Activated B cell treated with CpG ODN at 0.5 μM for 24 hours (primary cell): Measurements from ENCODE around the gene TMEM185B. TPM values are rescaled to one million over a fixed set of nuclear protein-coding genes. Genes with fewer than 3 reads are reported as not detected.

Experiments used
- ATAC-seq: fragments of 200-7000 bp; cut with Tn5 transposase; one replicate; pipeline ENCODE4 v1.10.0; 2021; ENCODE audit warnings: low read depth, mild to moderate bottlenecking, moderate library complexity
- CTCF ChIA-PET: fragments of 350-600 bp; sonication (Branson Sonifier 250); formaldehyde crosslinking; loops from one replicate; lab custom pipeline; 2021; ENCODE audit warnings: antibody characterized with exemption; lab: Charles Lee
- POLR2A ChIA-PET: fragments of 350-600 bp; sonication (Branson Sonifier 250); formaldehyde crosslinking; loops from one replicate; lab custom pipeline; 2021; ENCODE audit warnings: antibody characterized with exemption; lab: Charles Lee
- DNase-seq: peaks from one replicate; pipeline ENCODE4 v3.0.0; 2022
- H3K27ac Mint-ChIP-seq: one replicate; pipeline ENCODE4 v1.8.0; 2020; ENCODE audit warnings: mixed read lengths
- H3K27me3 Mint-ChIP-seq: one replicate; pipeline ENCODE4 v1.8.0; 2021; ENCODE audit warnings: mixed read lengths
- H3K36me3 Mint-ChIP-seq: one replicate; pipeline ENCODE4 v1.8.0; 2021; ENCODE audit warnings: low read depth, mixed read lengths
- H3K4me1 Mint-ChIP-seq: one replicate; pipeline ENCODE4 v1.8.0; 2021; ENCODE audit warnings: mixed read lengths
- H3K4me3 Mint-ChIP-seq: one replicate; pipeline ENCODE4 v1.8.0; 2020; ENCODE audit warnings: mild to moderate bottlenecking, mixed read lengths
- H3K9me3 Mint-ChIP-seq: one replicate; pipeline ENCODE4 v1.8.0; 2020; ENCODE audit warnings: mixed read lengths
- intact Hi-C: fragments of 100-400 bp; cut with micrococcal nuclease; formaldehyde crosslinking; loops from one replicate; pipeline ENCODE4 v1.15.1; 2024
- total RNA-seq: library from RNA; stranded (reverse); gene quantifications from 2 replicates; pipeline ENCODE4 v1.2.3, GENCODE V29; 2022
- TF ChIP-seq, protein P1 (sequence below): fragments of 200-600 bp; IDR thresholded peaks from one replicate; pipeline ENCODE4 v1.8.0; 2022; ENCODE audit warnings: antibody characterized with exemption, mild to moderate bottlenecking

The TMEM185B gene
- 25.6 and 26.8 TPM in 2 replicates for total RNA-seq

DNA sequence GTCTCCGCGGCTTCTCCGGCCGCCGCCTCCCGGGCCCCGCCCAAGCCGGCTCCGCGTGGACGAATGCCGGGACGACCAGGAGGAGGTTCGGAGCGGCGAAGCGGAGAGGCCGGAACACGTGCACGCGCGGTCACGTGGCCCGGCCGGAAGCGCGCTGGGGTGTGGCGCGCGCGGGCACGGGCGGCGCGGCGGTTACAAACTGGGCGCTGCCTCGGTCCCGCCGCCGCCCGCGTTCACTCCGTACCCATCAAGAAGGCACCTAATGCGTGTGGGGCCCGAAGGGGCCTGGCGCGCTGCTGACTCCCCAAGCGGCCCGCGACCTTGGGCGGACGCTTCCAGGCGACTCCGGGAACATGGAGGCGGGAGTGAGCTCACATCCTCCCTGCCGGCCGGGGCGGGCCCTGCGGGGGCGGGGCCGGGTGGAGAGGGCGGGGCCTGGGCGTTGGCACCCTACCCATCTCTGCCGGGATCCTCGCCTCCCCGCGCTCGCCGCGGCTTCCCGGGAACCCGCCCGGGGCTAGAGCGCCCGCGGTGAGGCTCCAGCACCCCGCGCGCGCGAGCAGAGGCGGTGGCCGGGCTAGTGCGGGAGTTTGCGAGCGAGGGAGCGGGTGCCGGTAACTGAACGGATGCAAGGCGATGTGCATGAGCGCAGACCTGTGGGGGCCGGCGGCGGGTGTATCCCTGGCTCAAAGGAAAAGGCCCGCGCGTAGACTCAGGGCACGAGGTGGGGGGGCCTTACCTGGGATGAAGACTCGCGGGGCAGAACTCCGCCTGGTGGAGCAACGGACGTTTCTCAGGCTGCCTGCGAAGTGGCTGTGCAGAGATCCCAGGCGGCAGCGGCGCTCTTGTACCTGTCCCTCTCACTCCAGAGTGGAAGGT, at the start of gene TMEM185B:
Gene TMEM185B, minus strand, starts transcription at position 367 of the 879 bp plus-strand sequence. CDS start 424 bp downstream, outside the sequence.
- ChIA-PET POLR2A (interaction anchor here (0.6 to 2.4 kb wide), 13 partner anchors 9 to 545 kb away, joined by 3 to 37 read pairs (median 4); partner anchors contain the start of genes EPB41L5, INHBB, PTPN4 and RALB), CTCF (interaction anchor here (1.0 to 1.4 kb wide), 4 partner anchors 9 to 90 kb away, joined by 3 to 6 read pairs (median 4); partner anchors contain the start of gene RALB)
- DNase-seq, result peak; percentile 97
- Mint-ChIP-seq H3K27ac (peak within 1 kb of the TSS; percentile 90), H3K9me3 (peaks cover 2% of the 10 kb centered on the region), H3K36me3 (peaks cover 37% of the 10 kb centered on the region), H3K4me3 (peak within 1 kb of the TSS; percentile 87), H3K4me1 (peaks cover 56% of the 10 kb centered on the region), H3K27me3 (no peaks in the 10 kb centered on the region)
- intact Hi-C loops, result loop anchor here (1.0 to 10.0 kb wide), 10 partner anchors 9 to 858 kb away; partner anchors contain the start of genes C2orf76, DBI, EPB41L5 and PTPN4
- TF ChIP-seq, protein P1, sequence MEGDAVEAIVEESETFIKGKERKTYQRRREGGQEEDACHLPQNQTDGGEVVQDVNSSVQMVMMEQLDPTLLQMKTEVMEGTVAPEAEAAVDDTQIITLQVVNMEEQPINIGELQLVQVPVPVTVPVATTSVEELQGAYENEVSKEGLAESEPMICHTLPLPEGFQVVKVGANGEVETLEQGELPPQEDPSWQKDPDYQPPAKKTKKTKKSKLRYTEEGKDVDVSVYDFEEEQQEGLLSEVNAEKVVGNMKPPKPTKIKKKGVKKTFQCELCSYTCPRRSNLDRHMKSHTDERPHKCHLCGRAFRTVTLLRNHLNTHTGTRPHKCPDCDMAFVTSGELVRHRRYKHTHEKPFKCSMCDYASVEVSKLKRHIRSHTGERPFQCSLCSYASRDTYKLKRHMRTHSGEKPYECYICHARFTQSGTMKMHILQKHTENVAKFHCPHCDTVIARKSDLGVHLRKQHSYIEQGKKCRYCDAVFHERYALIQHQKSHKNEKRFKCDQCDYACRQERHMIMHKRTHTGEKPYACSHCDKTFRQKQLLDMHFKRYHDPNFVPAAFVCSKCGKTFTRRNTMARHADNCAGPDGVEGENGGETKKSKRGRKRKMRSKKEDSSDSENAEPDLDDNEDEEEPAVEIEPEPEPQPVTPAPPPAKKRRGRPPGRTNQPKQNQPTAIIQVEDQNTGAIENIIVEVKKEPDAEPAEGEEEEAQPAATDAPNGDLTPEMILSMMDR, result no peak
- peak; percentile 96 for ATAC-seq

- H3K4me1 Mint-ChIP-seq, result peaks cover 68% of the 10 kb centered on the region
- intact Hi-C loops, result no loop called here
- POLR2A ChIA-PET, result no interaction called here
Measured at GRCh38 chr2:120271711-120272379, 48.6 kb upstream of the TMEM185B start.

DNA sequence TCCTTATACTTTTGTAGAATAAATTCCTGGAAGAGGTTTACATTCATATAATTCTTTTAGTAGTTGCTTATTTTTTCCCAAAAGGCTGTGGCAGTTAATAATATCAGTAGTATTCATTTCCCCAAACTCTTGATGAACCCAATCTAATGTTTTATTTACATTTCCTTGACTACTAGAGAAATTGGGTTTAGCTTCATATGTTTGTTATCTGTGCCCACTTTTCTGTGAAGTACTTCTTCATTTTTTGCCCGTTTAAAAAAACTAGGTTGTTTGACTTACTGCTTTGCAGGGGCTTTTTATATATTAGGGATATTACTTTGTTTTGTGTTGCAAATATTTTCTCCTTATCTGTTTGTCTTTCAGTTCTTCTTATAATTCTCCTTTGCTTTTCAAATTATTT, 46.6 kb upstream of the TMEM185B start:
- intact Hi-C loops, result loop anchor here (5.0 kb wide), 1 partner anchor 48 kb away; the partner anchor contains the start of gene TMEM185B
- CTCF ChIA-PET, result interaction anchor here (1.9 kb wide), 1 partner anchor 43 kb away, joined by 4 read pairs; no protein-coding TSS in a partner anchor
- Mint-ChIP-seq H3K9me3 (no peaks in the 10 kb centered on the region), H3K36me3 (peaks cover 16% of the 10 kb centered on the region), H3K27me3 (no peaks in the 10 kb centered on the region), H3K4me1 (peaks cover 71% of the 10 kb centered on the region), H3K27ac (no peak overlapping the region), H3K4me3 (no peak overlapping the region)
- POLR2A ChIA-PET, result interaction anchor here (0.6 to 1.5 kb wide), 2 partner anchors 18 to 35 kb away, joined by 3 to 14 read pairs; no protein-coding TSS in a partner anchor
- ATAC-seq (no peak), DNase-seq (no peak)
- TF ChIP-seq, protein P1, result no peak

More at GRCh38 chr2:120271711-120272379, 48.6 kb upstream of the TMEM185B start:
- Mint-ChIP-seq H3K27ac (no peak overlapping the region), H3K27me3 (no peaks in the 10 kb centered on the region), H3K4me3 (no peak overlapping the region), H3K36me3 (peaks cover 19% of the 10 kb centered on the region), H3K9me3 (no peaks in the 10 kb centered on the region)
- DNase-seq (no peak), ATAC-seq (no peak)
- TF ChIP-seq, protein P1, result no peak
- CTCF ChIA-PET, result no interaction called here

- ATAC-seq, result no peak
- intact Hi-C loops, result loop anchor here (5.0 kb wide), 1 partner anchor 47 kb away; the partner anchor contains the start of gene TMEM185B
- no peak for DNase-seq
- CTCF ChIA-PET, result interaction anchor here (1.3 to 1.9 kb wide), 2 partner anchors 11 to 44 kb away, joined by 4 read pairs; no protein-coding TSS in a partner anchor
- H3K4me3 Mint-ChIP-seq, result no peak overlapping the region
- no peaks in the 10 kb centered on the region for H3K27me3 Mint-ChIP-seq
- TF ChIP-seq, protein P1, result no peak
- POLR2A ChIA-PET, result interaction anchor here (1.5 kb wide), 1 partner anchor 17 kb away, joined by 3 read pairs; no protein-coding TSS in a partner anchor
- peaks cover 75% of the 10 kb centered on the region for H3K4me1 Mint-ChIP-seq
- no peaks in the 10 kb centered on the region for H3K9me3 Mint-ChIP-seq
- H3K27ac Mint-ChIP-seq, result no peak overlapping the region
- peaks cover 16% of the 10 kb centered on the region for H3K36me3 Mint-ChIP-seq
Measured at GRCh38 chr2:120269076-120269744, 46.0 kb upstream of the TMEM185B start.
